Dermis blood vessel endothelial cell (primary cell): ENCODE data around the gene DDX54. TPM values are rescaled to one million over a fixed set of nuclear protein-coding genes. Genes with fewer than 3 reads are reported as not detected.

ENCODE experiments used
- DNase-seq: peaks from one replicate; pipeline ENCODE4 v3.0.0; 2010
- total RNA-seq: library from RNA; depleted of rRNA; stranded (reverse); fragments of >200 nt; gene quantifications from 2 replicates; pipeline ENCODE4 v1.2.3, GENCODE V29; 2014

DDX54 gene, protein sequence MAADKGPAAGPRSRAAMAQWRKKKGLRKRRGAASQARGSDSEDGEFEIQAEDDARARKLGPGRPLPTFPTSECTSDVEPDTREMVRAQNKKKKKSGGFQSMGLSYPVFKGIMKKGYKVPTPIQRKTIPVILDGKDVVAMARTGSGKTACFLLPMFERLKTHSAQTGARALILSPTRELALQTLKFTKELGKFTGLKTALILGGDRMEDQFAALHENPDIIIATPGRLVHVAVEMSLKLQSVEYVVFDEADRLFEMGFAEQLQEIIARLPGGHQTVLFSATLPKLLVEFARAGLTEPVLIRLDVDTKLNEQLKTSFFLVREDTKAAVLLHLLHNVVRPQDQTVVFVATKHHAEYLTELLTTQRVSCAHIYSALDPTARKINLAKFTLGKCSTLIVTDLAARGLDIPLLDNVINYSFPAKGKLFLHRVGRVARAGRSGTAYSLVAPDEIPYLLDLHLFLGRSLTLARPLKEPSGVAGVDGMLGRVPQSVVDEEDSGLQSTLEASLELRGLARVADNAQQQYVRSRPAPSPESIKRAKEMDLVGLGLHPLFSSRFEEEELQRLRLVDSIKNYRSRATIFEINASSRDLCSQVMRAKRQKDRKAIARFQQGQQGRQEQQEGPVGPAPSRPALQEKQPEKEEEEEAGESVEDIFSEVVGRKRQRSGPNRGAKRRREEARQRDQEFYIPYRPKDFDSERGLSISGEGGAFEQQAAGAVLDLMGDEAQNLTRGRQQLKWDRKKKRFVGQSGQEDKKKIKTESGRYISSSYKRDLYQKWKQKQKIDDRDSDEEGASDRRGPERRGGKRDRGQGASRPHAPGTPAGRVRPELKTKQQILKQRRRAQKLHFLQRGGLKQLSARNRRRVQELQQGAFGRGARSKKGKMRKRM
- total RNA-seq = 44.7 and 49.0 TPM in 2 replicates

DNA sequence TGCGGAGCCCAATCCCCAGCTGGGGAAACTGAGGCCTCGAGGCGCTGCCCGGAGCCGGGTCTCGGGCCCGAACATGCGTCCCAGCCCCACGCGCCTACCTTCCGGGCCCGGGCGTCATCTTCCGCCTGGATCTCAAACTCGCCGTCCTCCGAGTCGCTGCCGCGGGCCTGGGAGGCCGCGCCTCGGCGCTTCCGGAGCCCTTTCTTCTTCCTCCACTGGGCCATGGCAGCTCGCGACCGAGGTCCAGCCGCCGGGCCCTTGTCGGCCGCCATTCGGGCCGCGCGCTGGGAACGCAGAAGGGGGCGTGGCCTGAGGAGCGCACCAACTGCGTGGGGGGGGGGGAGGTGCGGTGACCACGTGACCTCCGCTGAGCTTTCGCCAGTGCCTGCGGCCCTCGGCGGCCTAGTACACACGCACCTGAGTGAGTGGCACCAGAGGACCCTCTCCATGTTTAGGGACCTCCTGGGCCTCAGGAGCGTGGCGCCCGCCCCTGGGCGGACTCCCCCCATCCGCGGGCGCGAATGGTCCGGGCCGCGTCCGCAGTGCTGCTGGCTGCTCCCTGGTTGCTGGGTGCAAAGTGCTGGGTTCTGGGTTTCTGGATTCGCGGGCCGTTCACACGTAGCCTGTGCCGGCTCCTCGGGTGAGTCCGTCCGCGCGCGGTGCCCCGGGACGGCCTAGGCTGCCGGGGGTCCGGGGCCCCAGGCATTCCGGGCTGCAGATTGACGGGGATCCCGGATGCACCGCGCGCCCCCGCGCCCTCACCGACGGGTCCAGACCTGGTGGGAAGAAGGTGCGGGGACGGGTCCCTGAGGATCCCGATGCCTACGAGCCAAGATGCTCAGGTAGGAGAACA is at the start of gene DDX54, which contains the start of gene RITA1:
DDX54 (minus strand) TSS at position 299 of the 853 bp plus-strand sequence; CDS start at position 272, 27 bp downstream.
RITA1 (plus strand) TSS at position 542 of the 853 bp plus-strand sequence. CDS start 1,026 bp downstream, outside the sequence.
- peak; percentile 85 for DNase-seq

DNA sequence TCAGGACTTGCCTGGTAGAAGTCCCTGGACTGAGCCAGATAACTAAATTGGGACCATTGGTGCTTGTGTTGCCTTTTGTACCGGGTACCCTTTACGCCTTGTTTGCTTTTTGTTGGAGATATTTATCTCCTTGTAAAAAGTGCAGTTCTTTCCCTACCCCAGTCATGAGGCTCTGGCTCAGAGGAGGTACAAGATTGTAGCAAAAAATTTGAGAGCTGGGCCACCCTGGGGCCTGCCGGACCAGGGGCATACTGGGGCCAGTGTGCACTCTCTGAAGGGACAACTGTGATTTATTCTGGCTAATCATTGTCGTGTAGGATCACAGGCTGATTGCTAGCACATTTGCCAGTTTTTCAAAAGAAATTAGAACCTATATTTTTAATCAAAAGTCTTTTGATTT is 49.2 kb upstream of the DDX54 start:
- no peak for DNase-seq

DNA sequence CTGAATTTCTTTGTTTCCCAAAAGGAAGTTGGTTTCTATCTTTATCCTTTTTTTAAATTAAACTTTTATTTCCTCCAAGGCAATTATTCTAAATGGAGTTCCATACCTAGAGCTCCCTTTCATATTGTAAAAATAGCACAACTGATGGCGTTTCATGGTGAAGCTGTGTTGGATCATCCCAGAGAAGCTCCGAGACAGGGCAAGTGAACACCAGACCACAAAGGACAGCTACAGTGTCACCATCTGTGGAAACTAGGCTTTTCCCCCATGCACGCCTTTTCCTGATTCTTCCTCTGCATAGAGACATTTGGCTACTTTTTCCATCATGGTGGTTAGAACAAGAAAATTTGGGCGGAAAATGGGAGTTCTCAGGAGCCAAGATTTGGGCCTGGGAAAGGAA is 48.7 kb upstream of the DDX54 start:
- DNase-seq = no peak

DNA sequence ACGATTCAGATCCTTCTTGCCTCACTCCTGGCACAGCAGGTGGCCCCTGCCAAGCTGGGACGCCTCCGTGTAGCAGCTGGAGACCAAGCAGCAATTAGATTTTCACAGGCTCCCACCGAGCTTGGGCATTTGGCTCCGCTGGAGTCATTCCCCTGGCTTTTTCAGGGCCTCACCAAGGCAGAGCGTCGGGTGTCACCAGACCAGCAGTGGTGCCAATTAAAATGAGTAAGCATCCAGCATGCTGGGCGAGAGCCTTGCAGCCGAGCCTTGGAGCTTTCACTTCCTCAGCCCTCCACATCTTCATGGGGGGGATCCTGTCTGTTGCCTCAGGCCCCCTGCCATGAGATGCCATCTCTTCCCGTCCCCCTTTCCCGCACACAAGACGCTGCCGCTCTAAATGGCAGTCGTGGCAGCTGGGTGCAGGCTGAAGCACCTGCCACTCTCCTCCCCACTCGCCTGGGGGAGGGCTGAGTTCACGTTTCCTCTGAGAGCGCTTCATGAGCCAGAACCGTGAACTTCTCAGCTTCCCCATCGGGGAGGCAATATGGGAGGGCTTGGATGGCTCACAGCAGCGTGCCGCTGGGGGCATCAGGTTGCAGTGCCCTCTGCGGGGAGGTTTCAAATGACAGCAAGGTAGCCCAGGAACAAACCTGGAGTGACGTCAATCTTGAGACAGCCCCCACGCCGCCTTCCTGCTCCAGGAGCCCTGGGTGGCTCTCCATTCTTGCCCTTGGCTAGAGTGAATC is 47.7 kb upstream of the DDX54 start:
- DNase-seq = no peak

DNA sequence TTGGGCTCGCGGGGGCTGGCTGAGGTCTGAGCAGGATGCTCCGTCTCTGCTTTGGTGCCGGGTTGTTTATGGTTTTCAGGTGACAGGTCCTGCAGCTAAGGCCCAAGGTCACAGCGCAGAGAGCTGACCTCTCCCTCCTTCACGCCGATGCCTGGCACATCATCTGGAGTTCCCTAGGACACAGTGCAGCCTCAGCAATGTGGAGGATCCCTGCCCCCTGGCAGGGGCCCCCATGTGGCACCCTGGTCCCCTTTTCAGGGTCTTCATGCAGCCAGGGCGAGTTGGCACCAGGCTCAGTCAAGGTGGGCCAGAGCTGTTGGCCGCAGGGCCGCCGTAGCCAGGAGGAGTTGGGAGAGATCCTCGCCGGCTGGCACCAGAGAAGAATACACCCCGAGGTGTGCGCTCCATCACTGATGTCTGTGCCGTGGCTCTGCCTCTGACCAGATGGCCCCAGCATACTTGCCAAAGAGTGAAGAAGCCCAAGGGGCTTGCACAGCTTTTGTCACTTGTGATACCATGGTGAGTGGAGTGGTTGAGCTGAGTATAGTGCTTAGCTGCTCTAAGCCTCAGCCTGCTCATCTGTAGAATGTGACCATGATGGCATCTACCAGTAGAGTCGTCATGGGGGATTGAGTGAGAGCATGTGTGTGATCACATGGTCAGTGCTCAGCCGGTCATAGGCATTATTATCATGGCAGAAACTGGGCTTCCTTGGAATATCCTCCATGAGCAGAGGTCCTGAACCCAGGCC is 47.0 kb upstream of the DDX54 start:
- no peak for DNase-seq

DNA sequence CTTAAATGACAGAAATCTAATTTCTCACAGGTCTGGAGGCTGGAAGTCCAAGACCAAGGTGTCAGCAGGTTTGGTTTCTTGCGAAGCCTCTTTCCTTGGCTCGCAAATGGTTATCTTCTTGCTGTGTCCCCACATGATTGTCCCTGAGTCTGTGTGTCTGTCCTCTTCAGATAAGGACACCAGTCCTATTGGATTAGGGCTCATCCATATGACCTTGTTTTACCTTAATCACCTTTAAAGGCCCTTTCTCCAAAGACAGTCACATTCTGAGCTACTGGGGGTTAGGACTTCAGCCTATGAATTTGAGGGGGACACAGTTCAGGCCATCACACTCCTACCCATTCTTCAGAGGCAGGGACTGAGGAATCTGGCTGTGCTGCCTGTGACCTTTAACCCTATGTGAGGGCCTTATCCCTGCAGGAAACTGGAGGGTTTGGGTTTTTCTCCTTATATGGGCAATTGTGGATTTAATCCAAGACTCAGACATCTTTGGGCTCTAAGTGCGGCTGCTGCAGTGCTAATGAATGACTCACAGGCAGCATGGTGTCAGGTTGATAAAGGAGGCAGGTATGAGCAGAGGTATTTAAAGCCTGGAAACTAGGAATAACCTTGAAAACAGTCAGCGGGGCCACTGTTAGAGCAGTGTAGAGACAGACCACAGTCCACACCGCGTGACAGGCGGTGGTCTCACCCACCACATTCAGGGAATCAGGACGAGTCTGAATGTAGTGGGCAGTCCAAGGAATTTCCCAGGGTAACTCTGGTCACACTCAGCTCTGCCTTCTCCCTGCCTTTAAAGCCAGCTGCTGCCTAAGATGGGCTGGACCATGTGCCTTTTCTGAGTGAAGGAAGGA is 46.2 kb upstream of the DDX54 start:
- DNase-seq = peak; percentile 86

DNA sequence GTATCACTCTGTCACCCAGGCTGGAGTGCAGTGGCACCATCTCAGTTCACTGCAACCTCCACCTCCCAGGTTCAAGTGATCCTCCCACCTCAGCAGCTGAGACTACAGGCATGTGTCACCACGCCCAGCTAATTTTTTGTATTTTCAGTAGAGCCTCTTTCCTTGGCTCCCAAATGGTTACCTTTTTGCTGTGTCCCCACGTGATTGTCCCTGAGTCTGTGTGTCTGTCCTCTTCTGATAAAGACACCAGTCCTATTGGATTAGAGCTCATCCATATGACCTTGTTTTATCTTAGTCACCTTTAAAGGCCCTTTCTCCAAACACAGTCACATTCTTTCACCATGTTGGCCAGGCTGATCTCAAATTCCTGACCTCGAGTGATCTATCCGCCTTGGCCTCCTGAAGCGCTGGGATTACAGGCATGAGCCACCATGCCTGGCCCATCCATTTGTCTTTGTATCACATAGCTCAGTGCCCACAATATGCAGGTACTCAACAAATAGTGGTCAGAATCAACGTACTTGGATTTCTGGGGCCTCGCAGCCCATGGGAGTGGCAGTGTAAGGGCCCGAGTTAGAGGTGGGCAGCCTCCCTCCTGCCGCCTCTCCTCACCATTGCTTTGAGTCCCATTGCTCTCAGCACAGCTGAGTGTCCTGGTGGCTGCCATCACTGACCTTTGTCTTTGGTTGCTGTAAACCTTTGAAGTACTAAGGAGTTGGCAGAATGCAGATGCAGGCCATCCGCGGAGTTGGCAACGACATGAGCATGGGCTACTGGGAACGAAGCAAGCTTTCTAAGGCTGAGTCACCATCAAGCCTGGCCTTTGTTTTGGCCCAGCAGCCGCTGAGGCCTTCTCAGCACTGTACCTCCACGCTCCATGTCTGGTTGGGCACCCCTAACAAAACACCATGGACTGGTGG is 45.3 kb upstream of the DDX54 start:
- DNase-seq = peak; percentile 59

DNA sequence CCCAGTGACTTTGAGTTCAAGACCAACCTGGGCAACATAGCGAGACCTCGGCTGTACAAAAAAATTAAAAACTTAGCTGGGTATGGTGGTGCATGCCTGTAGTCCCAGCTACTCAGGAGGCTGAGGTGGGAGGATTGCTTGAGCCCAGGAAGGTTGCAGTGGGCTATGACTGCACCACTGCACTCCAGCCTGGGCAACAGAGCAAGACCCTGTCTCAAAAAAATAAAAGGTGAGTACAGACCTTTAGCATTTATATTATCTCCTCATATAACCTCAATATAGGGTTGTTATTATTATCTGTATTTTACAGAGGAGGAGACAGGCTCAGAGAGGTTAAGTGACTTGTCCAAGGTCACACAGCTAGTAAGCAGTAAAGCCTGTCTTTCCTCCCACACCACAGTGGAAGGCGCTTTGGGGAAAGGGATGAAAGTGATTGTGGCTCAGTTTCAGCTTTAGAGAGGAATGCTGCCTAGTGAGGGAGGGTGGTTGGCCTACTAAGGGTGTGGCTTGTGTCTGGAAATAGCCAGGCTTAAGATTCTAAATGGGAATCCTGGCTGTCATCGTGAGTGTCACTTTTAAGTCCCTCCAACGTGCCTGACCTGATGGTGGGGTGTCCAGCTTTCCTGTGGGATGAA is 43.2 kb upstream of the DDX54 start:
- DNase-seq = no peak

DNA sequence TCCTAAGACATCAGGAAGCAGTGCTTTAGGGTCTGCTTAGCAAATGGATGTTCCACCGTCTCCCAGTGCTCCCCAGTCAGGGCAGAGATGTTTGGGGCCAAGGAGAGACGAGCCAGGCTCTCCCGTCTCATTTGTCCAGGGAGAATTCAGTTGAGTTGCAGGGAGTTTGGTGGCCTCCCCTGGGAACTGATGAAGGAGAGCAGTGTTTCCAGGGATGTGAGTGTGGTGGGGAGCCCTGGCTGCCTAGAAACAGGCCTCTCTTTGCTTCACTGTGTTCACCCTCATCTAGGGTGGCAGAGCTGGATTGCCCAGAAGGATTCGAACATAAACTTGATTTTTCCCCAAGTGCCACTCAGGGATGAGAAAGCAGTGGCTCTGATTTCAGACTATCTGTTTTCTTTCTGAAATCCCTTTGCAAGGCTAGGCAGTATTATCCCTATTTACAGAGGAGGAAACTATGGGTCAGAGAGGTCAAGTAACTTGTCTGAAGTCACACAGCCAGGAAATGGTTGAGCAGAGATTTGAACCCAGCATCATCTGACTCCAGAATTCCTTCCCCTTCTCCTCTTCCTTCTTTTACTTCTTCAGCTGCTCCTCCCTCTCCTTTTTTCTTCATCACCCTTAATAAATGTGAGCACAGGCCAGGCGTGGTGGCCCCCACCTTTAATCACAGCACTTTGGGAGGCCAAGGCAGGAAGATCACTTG is 42.6 kb upstream of the DDX54 start:
- peak; percentile 37 for DNase-seq

DNA sequence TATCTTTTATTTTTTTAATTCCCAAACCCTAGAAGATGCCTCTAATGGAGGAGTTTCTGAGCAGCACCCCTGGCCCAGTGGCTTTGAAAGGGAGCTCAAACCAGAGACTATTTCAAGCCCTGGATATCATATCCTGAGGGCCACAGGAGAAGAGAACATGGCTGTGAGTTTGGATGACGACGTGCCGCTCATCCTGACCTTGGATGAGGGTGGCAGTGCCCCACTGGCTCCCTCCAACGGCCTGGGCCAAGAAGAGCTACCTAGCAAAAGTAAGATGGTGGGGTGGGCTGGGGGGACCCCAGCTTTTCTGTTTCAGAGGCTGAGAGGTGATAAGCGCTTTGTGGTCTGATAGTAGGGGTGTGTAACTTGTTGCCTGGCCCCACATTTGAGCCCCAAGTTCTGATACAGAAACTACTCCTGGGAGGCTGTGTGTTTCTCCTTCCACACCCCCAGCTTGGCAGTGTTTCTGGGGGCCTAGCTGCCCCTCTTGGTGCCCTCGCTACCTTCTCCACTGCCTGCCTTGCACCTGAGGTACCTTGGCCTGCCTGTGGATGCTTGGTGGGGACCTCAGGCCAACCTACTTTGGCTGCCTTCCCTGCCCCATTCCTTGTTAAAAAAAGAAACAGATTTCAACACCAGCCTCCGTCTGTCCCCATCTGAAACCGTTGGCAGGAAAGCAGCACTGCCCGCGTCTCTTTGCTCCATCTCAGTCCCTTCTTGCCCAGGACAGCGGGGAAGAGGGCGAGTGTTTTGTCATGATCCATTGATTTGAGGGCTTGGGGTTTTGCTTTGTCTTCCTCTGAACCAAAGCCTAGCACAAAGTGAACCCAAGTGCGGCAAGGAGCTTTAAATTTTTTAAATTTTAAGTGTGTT is 41.7 kb upstream of the DDX54 start:
- no peak for DNase-seq

DNA sequence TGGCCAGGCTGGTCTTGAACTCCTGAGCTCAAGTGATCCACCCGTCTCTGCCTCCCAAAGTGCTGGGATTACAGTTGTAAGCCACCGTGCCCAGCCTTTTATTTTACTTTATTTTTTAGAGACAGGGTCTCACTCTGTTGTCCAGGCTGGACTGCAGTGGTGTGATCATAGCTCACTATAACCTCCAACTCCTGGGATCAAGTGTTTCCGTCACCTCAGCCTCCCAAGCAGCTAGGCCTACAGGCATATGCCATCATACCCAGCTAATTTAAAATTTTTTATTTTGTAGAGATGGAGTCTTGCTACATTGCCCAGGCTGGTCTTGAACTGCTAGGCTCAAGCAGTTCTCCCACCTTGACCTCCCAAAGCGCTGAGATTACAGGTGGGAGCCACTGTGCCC is 39.7 kb upstream of the DDX54 start:
- DNase-seq = no peak

DNA sequence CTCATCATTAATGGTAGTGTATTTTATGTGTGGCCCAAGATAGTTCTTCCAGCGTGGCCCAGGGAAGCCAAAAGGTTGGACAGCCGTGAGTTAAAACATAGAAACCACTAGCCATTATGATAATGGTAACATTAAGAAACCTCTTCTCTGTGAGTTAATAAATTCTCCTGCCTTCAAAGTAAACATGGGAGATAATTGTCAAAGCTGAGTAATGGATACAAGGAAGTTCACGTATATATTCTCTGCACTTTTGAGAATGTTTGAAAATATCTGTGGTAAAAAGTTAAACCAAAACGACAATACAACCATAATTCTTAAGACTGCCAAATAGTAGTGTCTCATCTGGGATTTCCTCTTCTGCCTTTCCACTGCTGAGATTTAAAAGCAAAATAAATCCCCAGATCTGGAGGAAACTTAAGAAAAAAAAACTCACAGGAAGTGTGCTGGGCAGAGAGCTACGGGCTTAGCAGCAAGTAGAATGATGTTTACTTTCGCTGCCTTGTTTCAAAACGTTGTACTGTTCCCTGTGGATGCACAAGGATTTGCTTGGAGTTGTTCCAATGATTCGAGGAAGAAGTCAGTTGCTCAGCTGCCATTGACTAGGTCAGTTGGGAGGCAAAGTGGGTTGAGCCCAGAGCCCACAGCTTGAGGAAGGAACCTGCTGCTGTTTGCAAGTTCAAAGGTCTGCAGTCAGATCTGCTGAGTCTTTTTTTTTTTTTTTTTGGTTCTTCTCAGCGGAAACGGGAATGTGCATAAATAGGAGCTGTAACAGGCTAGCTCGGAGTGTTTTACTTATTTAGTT is 37.7 kb upstream of the DDX54 start:
- DNase-seq = peak; percentile 97

DNA sequence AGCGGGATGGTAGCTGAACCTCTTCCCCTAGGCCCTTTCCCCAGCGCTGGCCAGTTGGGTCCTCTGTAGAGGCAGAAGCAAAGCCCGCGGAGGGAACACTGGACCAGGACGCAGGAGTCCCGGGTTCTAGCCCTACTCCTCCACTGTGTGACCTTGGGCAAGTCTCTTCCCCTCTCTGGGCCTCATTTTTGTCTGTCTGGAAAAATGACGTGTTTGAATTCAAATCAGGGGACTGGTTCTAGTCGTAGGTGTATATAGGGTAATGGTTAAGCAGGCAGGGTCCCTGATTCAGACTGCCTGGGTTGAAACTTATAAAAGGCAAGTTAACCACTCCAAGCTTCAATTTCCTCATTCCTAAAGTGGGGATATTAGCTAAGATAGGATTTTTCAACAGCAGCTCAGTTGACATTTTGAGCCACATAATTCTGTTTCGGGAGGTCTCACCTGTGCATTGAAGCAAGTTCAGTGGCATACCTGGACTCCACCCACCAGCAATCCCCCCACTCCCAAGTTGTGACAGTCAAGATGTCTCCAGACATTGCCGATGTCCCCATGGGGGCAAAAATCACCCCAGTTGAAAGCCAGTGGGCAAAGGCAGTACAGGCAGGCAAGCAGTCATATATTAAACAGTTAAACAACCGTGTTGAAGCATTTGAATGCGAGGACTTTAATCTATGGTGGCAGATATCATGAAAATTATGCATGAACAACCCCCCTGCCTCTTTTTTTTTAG is 36.9 kb upstream of the DDX54 start:
- peak; percentile 36 for DNase-seq

DNA sequence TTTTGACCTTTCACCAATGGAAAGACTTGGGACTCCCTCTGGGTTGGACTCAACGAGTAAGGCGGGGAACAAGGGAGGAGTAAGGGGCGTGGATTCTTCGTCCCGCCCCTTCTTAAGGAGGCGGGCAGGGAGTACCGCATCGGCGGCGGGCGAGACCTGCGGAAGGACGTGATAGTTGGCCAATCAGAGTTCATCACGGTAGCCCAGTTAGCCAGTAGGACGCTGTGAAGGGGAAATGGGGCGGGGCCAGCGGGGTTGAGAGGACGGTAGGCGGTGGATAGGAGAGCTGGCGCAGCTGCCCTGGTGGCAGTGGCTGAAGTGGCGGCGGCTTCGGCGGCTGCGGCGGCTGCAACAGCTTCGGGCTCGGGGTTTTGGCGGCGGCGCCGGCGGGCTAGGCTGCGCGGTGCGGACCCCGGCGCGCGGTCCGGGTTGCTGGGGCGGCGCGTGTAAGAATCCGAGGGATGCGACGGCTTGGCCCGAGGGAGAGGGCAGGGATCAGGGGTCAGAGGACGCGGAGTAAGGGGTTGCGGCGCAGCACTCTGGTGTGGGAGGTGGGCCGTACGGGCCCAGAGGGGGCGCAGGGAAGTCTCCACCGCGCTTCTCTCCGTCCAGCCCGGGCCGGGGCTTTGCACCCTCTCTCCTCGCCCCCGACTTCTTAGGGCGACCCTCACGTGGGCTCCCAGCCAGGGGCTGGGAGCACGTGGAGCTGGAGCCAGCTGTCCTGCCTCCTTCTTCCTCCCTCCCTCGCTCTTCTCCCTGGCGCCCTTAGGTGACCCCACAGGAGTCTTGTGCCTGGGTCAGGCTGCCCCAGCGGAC is 36.1 kb upstream of the DDX54 start, which contains the start of gene TPCN1:
TPCN1 (plus strand) TSS at position 284 of the 816 bp plus-strand sequence. CDS start 5,389 bp downstream, outside the sequence.
- peak; percentile 100 for DNase-seq
